GM13977 (cell line): ENCODE data around the gene ALKBH2.

Source experiments
- DNase-seq: peaks from one replicate; pipeline ENCODE4 v3.0.0; 2012; ENCODE audit warnings: low spot score
- CTCF ChIP-seq: IDR thresholded peaks from 2 replicates; pipeline ENCODE4 v1.5.1; 2012; ENCODE audit warnings: mild to moderate bottlenecking, control low read depth; ENCODE audit not compliant: insufficient read depth; ENCODE audit errors: extremely low read depth, missing control alignments
- in situ Hi-C: fragments of 300-500 bp; cut with MboI; formaldehyde crosslinking; loops from one replicate; pipeline ENCODE4 v1.12.0; 2022; ENCODE audit warnings: low sequenced_read_pairs, low pct_unique_long_range_greater_than_20kb, mixed read lengths, inconsistent platforms; ENCODE audit not compliant: unreplicated experiment

The ALKBH2 gene

GRCh38 chr12:109131154-109132050 is 38.1 kb upstream of the ALKBH2 start:
- TF ChIP-seq CTCF: no peak
- in situ Hi-C loops: no loop called here
- DNase-seq: no peak

GRCh38 chr12:109130297-109131153 is 37.3 kb upstream of the ALKBH2 start:
- in situ Hi-C loops: no loop called here
- TF ChIP-seq CTCF: no peak

GRCh38 chr12:109127533-109128242 is 34.4 kb upstream of the ALKBH2 start:
- in situ Hi-C loops: no loop called here
- TF ChIP-seq CTCF: no peak
- no peak for DNase-seq

More at GRCh38 chr12:109130297-109131153, 37.3 kb upstream of the ALKBH2 start:
- no peak for DNase-seq

GRCh38 chr12:109126784-109127183 is 33.5 kb upstream of the ALKBH2 start:
- in situ Hi-C loops: no loop called here
- no peak for DNase-seq
- TF ChIP-seq CTCF: no peak

- TF ChIP-seq CTCF: no peak
- in situ Hi-C loops: no loop called here
- DNase-seq: no peak
These were observed 32.5 kb upstream of the ALKBH2 start for GRCh38 chr12:109125791-109126190.
